Duodenal mucosa (tissue), 2 donors: Measurements from ENCODE around the gene RSAD1.

Experiments
- H3K27ac ChIP-seq: one replicate; pipeline ENCODE4 v1.7.0; 2013; ENCODE audit warnings: low read depth, low read length
- H3K27me3 ChIP-seq, 2 donors: one replicate each; pipeline ENCODE4 v1.7.0; 2013; ENCODE audit warnings: low read length in 2 of 2, control low read depth in 1 of 2; ENCODE audit not compliant: insufficient read depth in 2 of 2, control insufficient read depth in 1 of 2
- H3K36me3 ChIP-seq, 2 donors: one replicate each; pipeline ENCODE4 v1.7.0; 2013; ENCODE audit warnings: low read length in 2 of 2, control low read depth in 1 of 2; ENCODE audit not compliant: insufficient read depth in 2 of 2, control insufficient read depth in 1 of 2
- H3K4me1 ChIP-seq, 2 donors: one replicate each; pipeline ENCODE4 v1.7.0; 2013; ENCODE audit warnings: low read length in 2 of 2, control low read depth in 1 of 2; ENCODE audit not compliant: insufficient read depth in 2 of 2, control insufficient read depth in 1 of 2
- H3K4me3 ChIP-seq, 2 donors: one replicate each; pipeline ENCODE4 v1.7.0; 2013; ENCODE audit warnings: low read length in 2 of 2, low read depth in 1 of 2
- H3K9ac ChIP-seq, 2 donors: one replicate each; pipeline ENCODE4 v1.7.0; 2013; ENCODE audit warnings: low read length in 2 of 2, low read depth in 1 of 2
- H3K9me3 ChIP-seq, 2 donors: one replicate each; pipeline ENCODE4 v1.7.0; 2013; ENCODE audit warnings: low read length in 2 of 2, control low read depth in 1 of 2; ENCODE audit not compliant: control insufficient read depth in 1 of 2

RSAD1 gene

GRCh38 chr17:50517011-50517410, 38.4 kb downstream of the RSAD1 start:
- Histone ChIP-seq H3K4me3 (no peak overlapping the region), H3K9me3 (no peaks in the 10 kb centered on the region), H3K9ac (no peak overlapping the region), H3K27me3 (no peaks in the 10 kb centered on the region), H3K36me3 (no peaks in the 10 kb centered on the region), H3K4me1 (peaks cover 5 to 6% of the 10 kb centered on the region in 2 donors), H3K27ac (no peak overlapping the region)

GRCh38 chr17:50517504-50518383, 39.1 kb downstream of the RSAD1 start:
- H3K36me3 ChIP-seq = no peaks in the 10 kb centered on the region
- H3K9ac ChIP-seq = no peak overlapping the region
- peaks cover 0 to 6% of the 10 kb centered on the region in 2 donors for H3K4me1 ChIP-seq
- no peak overlapping the region for H3K27ac ChIP-seq
- H3K4me3 ChIP-seq = no peak overlapping the region
- no peaks in the 10 kb centered on the region for H3K27me3 ChIP-seq
- H3K9me3 ChIP-seq = no peaks in the 10 kb centered on the region

DNA sequence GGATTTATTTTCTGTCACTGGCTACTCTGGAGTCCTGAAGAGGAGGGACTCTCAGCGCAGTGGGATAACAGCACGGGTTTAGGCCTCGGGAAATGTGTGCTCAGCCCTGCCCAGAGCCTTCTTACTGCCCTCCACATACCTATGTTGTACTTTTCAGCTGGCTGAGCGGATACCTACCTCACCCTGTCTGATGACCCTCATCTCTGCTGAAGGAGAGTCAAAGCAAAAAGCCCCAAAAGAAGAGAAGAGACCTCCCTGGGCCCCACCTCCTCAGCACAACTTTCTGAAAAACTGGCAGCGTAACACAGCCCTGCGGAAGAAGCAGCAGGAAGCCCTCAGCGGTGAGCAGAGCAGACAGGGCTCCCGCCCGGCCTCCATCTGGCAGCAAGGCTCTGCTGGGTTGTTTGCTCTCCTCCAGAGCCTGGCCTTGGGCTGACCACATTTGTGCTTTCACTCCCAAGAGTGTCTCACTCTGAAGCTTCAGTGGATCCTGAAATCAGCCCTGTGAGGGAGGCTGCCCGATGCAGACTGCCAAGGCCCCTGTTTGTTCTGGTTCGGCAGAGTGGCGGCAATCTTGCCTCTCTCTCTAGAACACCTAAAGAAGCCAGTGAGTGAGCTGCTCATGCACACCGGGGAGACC, 39.8 kb downstream of the RSAD1 start:
- H3K9ac ChIP-seq = no peak overlapping the region
- H3K27ac ChIP-seq = no peak overlapping the region
- H3K9me3 ChIP-seq = no peaks in the 10 kb centered on the region
- no peaks in the 10 kb centered on the region for H3K36me3 ChIP-seq
- H3K27me3 ChIP-seq = no peaks in the 10 kb centered on the region
- H3K4me1 ChIP-seq = peaks cover 0 to 6% of the 10 kb centered on the region in 2 donors
- no peak overlapping the region for H3K4me3 ChIP-seq

- no peak overlapping the region for H3K9ac ChIP-seq
- no peak overlapping the region for H3K4me3 ChIP-seq
- H3K27ac ChIP-seq = no peak overlapping the region
- no peaks in the 10 kb centered on the region for H3K9me3 ChIP-seq
- peaks cover 0 to 6% of the 10 kb centered on the region in 2 donors for H3K4me1 ChIP-seq
- no peaks in the 10 kb centered on the region for H3K27me3 ChIP-seq
- H3K36me3 ChIP-seq = no peaks in the 10 kb centered on the region
These were observed 40.6 kb downstream of the RSAD1 start for GRCh38 chr17:50519141-50519834.

GRCh38 chr17:50520483-50520882, 41.8 kb downstream of the RSAD1 start:
- Histone ChIP-seq H3K9me3 (no peaks in the 10 kb centered on the region), H3K4me1 (no peaks in the 10 kb centered on the region), H3K9ac (no peak overlapping the region), H3K27me3 (no peaks in the 10 kb centered on the region), H3K36me3 (no peaks in the 10 kb centered on the region), H3K4me3 (no peak overlapping the region), H3K27ac (no peak overlapping the region)

DNA sequence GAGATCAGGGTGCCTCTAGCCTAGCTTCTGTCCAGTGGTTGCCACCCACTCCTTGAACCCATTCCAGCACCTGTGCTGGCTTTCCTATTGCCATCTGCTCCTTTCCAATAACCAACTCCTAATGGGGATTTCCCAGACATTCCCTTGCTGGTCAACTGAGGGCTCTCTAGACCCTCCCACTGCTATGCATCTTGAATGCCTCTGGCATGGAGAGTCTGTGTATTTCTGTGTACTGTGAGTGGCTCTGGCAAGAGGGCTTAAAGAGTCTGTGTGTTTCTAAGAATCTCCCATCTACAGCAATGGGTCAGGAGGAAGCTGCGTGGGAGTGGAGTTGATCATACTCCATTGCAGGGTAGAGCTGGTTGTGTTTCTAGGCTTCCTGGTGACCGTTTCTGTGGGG, 42.9 kb downstream of the RSAD1 start:
- no peaks in the 10 kb centered on the region for H3K9me3 ChIP-seq
- no peaks in the 10 kb centered on the region for H3K36me3 ChIP-seq
- H3K27ac ChIP-seq = no peak overlapping the region
- no peaks in the 10 kb centered on the region for H3K27me3 ChIP-seq
- no peaks in the 10 kb centered on the region for H3K4me1 ChIP-seq
- H3K4me3 ChIP-seq = no peak overlapping the region
- no peak overlapping the region for H3K9ac ChIP-seq

- H3K27me3 ChIP-seq = no peaks in the 10 kb centered on the region
- H3K9ac ChIP-seq = no peak overlapping the region
- H3K4me1 ChIP-seq = no peaks in the 10 kb centered on the region
- H3K27ac ChIP-seq = no peak overlapping the region
- no peak overlapping the region for H3K4me3 ChIP-seq
- no peaks in the 10 kb centered on the region for H3K9me3 ChIP-seq
- no peaks in the 10 kb centered on the region for H3K36me3 ChIP-seq
These were observed 44.1 kb downstream of the RSAD1 start for GRCh38 chr17:50522766-50523165.

GRCh38 chr17:50523208-50523607, 44.5 kb downstream of the RSAD1 start:
- H3K9me3 ChIP-seq = no peaks in the 10 kb centered on the region
- no peaks in the 10 kb centered on the region for H3K36me3 ChIP-seq
- no peaks in the 10 kb centered on the region for H3K4me1 ChIP-seq
- no peak overlapping the region for H3K27ac ChIP-seq
- no peak overlapping the region for H3K4me3 ChIP-seq
- H3K9ac ChIP-seq = no peak overlapping the region
- no peaks in the 10 kb centered on the region for H3K27me3 ChIP-seq

DNA sequence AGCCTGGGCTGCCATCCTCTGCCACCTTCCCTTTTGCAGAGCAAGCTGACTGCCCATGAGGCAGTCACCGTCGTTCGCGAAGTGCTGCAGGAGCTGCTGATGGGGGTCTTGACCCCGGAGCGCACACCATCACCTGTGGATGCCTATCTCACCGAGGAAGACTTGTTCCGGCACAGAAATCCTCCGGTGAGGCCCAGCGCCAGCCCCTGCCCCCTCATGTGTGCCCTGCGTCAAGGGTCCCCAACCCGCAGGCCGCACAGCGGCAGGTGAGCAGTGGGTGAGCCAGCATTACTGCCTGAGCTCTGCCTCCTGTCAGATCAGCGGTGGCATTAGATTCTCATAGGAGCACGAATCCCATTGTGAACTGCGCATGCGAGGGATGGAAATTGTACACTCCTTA, 46.2 kb downstream of the RSAD1 start:
- Histone ChIP-seq H3K36me3 (no peaks in the 10 kb centered on the region), H3K9me3 (no peaks in the 10 kb centered on the region), H3K4me1 (no peaks in the 10 kb centered on the region), H3K27me3 (peaks cover 0 to 3% of the 10 kb centered on the region in 2 donors), H3K4me3 (no peak overlapping the region), H3K9ac (no peak overlapping the region), H3K27ac (no peak overlapping the region)

GRCh38 chr17:50527155-50527762, 48.6 kb downstream of the RSAD1 start:
- Histone ChIP-seq H3K27ac (no peak overlapping the region), H3K9ac (no peak overlapping the region), H3K27me3 (peaks cover 1 to 6% of the 10 kb centered on the region in 2 donors), H3K9me3 (no peaks in the 10 kb centered on the region), H3K36me3 (no peaks in the 10 kb centered on the region), H3K4me1 (peaks cover 9 to 12% of the 10 kb centered on the region in 2 donors), H3K4me3 (no peak overlapping the region)
